22Rv1 (cell line): ENCODE results near the gene ZNF423.

ENCODE experiments used
- H3K27ac ChIP-seq: fragments of 450-650 bp; 2 replicates; pipeline ENCODE4 v1.5.1; 2017
- CTCF ChIP-seq: fragments of 450-650 bp; IDR thresholded peaks from 2 replicates; pipeline ENCODE4 v1.5.1; 2017; ENCODE audit warnings: mild to moderate bottlenecking
- ZFX ChIP-seq: fragments of 450-650 bp; IDR thresholded peaks from 2 replicates; pipeline ENCODE4 v1.6.1; 2017; ENCODE audit warnings: antibody characterized with exemption, borderline replicate concordance

ZNF423 gene

GRCh38 chr16:49645263-49645662 lies 210.6 kb downstream of the ZNF423 start:
- TF ChIP-seq CTCF (no peak), ZFX (no peak)
- no peak overlapping the region for H3K27ac ChIP-seq

- no peak overlapping the region for H3K27ac ChIP-seq
Measured at GRCh38 chr16:49644145-49644463, 211.8 kb downstream of the ZNF423 start.

GRCh38 chr16:49643429-49644144 lies 212.3 kb downstream of the ZNF423 start:
- no peak overlapping the region for H3K27ac ChIP-seq
- TF ChIP-seq ZFX, result no peak
- no peak for TF ChIP-seq CTCF

More at GRCh38 chr16:49644145-49644463, 211.8 kb downstream of the ZNF423 start:
- no peak for TF ChIP-seq ZFX
- no peak for TF ChIP-seq CTCF

- no peak for TF ChIP-seq ZFX
- no peak overlapping the region for H3K27ac ChIP-seq
Measured at GRCh38 chr16:49641250-49641649, 214.7 kb downstream of the ZNF423 start.

GRCh38 chr16:49640581-49640980 lies 215.3 kb downstream of the ZNF423 start:
- H3K27ac ChIP-seq, result no peak overlapping the region
- TF ChIP-seq ZFX (no peak), CTCF (no peak)

GRCh38 chr16:49639739-49640431 lies 216.0 kb downstream of the ZNF423 start:
- no peak overlapping the region for H3K27ac ChIP-seq

More at GRCh38 chr16:49639739-49640431, 216.0 kb downstream of the ZNF423 start:
- TF ChIP-seq ZFX, result no peak
- TF ChIP-seq CTCF, result no peak
